SKM-1 treated with dmso at 0.1 percent for 144 hours (cell line): ENCODE data around the gene TRIM21.
"Not testable (repeated sequence)": the region's sequence is repeated elsewhere in the genome, so short reads cannot be mapped to it uniquely, and the experiment has no call there.

Source experiments
- DNase-seq: peaks from one replicate; lab custom pipeline; 2025; ENCODE audit not compliant: unreplicated experiment; lab: John Stamatoyannopoulos, UW

TRIM21 gene

DNA sequence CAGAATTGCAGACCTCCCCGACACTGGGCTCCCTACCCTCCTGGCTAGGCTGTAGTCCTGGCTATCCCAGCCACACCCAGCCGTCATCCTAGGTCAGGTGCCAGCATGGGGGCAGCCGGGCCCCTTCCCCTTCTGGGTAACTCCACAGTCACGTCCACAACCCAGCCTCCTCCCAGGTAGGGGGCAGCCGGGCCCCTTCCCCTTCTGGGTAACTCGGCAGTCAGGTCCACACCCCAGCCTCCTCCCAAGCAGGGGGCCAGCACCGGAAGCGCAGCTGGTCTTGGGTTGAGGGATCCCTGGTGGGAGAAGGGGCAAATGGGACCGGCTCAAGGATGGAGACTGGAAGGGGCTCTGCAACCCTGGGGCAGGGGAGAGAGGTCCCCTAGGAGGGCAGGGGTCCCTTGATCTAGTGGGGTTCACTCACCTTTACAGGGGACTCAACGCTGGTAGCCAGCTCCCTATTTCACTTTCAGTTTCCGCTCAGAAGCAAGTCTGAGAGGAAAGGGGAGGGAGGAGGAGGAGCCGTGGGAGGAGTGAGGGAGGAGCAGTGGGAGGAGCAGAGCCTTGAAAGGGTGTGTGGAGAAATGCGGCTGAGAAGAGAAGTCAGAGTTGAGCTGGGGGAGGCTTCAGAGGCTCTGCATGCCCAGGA lies at the start of gene TRIM21:
TRIM21 (minus strand) TSS at position 494 of the 649 bp plus-strand sequence. CDS start 3,293 bp downstream, outside the sequence.
- DNase-seq = peak; percentile 92

DNA sequence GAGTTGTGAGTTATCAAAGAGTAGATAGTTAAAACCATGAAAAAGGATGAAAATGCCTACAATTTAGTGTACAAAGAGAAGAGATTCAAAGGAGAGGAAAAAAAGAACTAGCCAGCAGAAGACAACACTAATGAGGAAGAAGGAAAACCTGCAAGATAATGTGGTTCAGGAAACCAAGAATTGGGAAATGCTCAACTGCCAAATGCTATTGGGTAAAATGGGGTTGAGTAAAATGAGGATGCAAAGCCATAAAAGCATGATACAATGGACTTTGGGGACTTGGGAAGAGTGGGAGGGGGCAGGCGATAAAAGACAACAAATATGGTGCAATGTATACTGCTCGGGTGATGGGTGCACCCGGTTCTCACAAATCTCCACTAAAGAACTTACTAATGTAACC lies 48.0 kb upstream of the TRIM21 start:
- DNase-seq = peak; percentile 93

- DNase-seq = peak; percentile 43
Measured at GRCh38 chr11:4436411-4436810, 42.9 kb upstream of the TRIM21 start.

GRCh38 chr11:4433856-4434255 lies 40.4 kb upstream of the TRIM21 start:
- no peak for DNase-seq

GRCh38 chr11:4430051-4430450 lies 36.5 kb upstream of the TRIM21 start:
- no peak for DNase-seq

GRCh38 chr11:4418403-4418802 lies 24.9 kb upstream of the TRIM21 start:
- DNase-seq = no peak

DNA sequence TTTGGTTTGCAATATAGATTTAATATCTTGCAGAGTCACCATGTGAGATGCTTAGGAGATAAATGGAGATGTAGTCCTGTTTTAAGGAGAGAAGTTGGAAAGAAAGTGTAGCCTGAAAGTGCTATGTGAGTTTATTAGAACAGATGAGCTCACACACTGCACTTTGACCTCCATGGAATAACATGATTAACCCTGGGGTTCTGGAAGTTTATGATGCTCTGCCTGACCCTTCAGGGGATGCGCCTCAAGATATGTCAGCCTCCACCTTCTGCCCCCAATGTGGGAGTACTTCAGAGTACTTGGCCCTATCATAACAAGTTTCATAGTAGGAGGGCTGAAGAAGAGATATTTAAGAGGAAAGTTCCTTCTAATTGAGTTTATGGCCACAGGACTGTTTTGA lies 23.3 kb upstream of the TRIM21 start:
- no peak for DNase-seq

DNA sequence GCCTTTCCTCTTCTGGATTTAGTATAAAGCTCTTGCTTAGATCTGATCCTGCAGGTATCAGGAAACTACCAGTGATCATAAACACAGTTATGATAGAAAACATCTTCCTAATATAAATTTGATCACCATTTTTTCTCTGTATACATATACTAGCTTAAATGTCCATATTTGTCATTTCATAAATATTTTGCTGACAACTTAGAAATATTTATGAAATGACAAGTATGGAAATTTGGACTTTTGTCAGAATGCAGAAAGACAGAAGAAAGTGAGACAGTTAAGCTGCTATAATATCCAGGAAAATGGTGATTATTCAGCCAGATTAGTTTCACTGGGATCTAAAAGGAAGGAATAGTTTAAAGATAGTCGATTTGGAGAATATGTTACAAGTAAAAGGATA lies 22.8 kb upstream of the TRIM21 start:
- DNase-seq = no peak

- DNase-seq = not testable (repeated sequence)
Measured at GRCh38 chr11:4406206-4406605, 12.7 kb upstream of the TRIM21 start.

GRCh38 chr11:4393858-4394223 lies 339 bp upstream of the TRIM21 start:
- no peak for DNase-seq

DNA sequence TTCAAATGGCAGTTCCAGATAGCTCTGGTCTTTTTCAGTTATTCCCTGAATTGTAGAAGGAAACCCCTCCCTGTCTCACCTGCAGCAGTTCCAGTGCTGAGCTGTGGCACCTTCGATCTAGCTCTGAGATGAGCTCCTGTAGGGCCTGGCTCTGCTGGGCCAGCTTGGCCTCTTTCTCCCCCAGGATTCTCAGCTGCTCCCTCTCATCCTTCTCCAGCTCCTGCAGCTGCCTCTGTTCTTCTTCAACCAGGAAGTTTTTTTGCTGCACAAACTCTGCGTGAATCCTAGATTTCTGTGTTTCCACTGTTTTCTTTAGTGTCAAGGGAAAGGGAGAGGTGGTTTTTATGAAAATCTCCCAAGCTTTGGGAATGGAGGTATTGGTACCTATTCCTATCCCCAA lies 5.3 kb downstream of the TRIM21 start:
- no peak for DNase-seq

DNA sequence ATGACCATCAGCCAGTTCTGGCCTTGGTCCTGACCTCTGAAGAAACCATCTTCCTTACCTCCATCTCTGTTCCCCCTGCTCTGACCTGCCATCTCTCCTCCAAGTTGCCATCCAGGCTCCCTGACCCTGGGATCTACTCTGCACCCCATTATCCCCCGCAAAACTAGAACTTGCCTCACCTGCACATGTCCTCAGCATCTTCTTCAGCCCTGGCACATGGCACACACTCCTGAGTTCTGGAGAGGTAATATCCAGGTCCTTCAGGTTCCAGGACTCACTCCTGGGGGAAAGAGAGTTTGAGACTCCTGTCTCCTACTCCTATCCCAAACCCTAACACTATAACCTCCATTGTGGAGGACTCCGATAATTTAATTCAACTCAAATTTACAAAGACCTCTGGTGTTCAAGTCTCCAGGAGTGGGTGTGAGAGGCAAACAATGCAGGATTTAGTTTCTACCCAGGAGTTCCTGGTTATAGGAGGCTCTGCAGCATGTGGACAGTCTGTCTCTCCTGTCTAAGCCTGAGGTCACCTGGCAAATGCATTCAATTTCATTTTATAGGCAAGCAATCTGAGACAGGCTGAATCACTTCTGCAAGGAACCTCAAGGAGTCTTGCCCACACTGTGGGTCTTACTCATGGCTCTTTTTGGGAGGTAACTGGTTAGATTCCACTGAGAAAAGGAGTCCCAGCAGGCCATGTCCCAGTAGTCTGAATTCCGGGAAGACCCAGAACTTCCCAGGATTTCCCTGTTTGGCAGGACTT lies 7.3 kb downstream of the TRIM21 start:
- DNase-seq = no peak

DNA sequence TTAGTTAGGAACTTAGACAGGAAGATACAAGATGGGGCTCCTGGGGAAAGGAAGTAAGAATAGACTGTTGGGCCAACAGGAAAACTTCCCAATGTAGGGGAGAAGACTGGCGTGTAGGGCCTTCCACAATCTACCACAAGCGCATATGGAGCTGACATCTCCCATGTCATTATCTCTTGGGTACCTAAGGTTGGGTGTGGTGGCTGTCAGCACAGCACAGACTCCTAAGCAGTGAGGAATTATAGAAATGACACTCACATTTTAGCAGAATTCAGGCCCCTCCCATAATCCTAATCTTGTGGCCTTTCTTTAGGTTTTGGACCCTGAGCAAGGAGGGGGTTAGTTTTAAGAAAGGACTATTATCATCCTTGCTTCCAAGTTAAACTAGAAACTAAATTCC lies 11.6 kb downstream of the TRIM21 start:
- DNase-seq = no peak

- DNase-seq = no peak
Measured at GRCh38 chr11:4375431-4376140, 17.9 kb downstream of the TRIM21 start.

GRCh38 chr11:4370166-4370565 lies 23.3 kb downstream of the TRIM21 start:
- no peak for DNase-seq

DNA sequence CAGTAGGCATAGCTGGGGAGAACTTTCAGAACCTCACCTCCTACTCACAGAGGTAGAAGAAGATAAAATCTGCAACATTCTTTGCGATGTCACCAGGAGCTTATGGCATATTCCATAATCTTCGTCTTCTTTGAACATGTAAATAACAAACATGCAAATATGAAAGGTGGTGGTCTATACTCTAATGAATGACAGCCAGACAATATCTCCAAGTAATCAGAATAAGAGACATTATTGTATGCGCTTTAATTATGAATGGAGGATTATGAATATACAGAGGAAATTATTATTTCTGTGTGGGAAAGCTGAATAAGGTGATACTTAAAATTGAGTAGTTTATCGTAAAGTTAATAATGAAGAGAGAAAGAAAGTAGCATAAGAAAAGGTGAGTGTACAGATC lies 25.2 kb downstream of the TRIM21 start, which contains the start of gene OR52B4:
OR52B4 (minus strand) TSS at position 101 of the 400 bp plus-strand sequence; CDS start at position 10, 91 bp downstream.
- no peak for DNase-seq

- DNase-seq = not testable (repeated sequence)
Measured at GRCh38 chr11:4348142-4348541, 45.4 kb downstream of the TRIM21 start.

- not testable (repeated sequence) for DNase-seq
Measured at GRCh38 chr11:4345366-4345765, 48.1 kb downstream of the TRIM21 start.
